Heart left ventricle (tissue), 16 donors: ENCODE data around the gene EIF4G3. TPM values are rescaled to one million over a fixed set of nuclear protein-coding genes. Genes with fewer than 3 reads are reported as not detected.
"Not testable (repeated sequence)": the region's sequence is repeated elsewhere in the genome, so short reads cannot be mapped to it uniquely, and the experiment has no call there.

Experiments
- ATAC-seq, 4 donors: fragments of 200-7000 bp; cut with Tn5 transposase; one replicate each; pipeline ENCODE4 v1.9.1; 2020 to 2022; ENCODE audit warnings: moderate library complexity in 4 of 4, mild to moderate bottlenecking in 3 of 4, moderate number of reproducible peaks in 1 of 4
- DNase-seq, 5 donors: peaks; one replicate each; pipeline ENCODE4 v3.0.0-alpha.2; 2020
- H3K27ac ChIP-seq, 12 donors: fragments of 200-600 bp; sonication (generic) in 4 of 12; one replicate each; pipeline versions ENCODE4 v1.5.0 to v1.8.0; 2016 to 2022; ENCODE audit warnings: mild to moderate bottlenecking in 2 of 12
- H3K27me3 ChIP-seq, 9 donors: fragments of 200-600 bp; sonication (generic) in 2 of 9; one replicate each; pipeline versions ENCODE4 v1.5.1 to v1.8.0; 2016 to 2022; ENCODE audit warnings: mild to moderate bottlenecking in 3 of 9
- H3K36me3 ChIP-seq, 9 donors: fragments of 200-600 bp; sonication (generic) in 2 of 9; one replicate each; pipeline versions ENCODE4 v1.5.0 to v1.8.0; 2018 to 2022; ENCODE audit warnings: mild to moderate bottlenecking in 2 of 9
- H3K4me1 ChIP-seq, 12 donors: fragments of 200-600 bp; sonication (generic) in 4 of 12; one replicate each; pipeline versions ENCODE4 v1.5.0 to v1.8.0; 2016 to 2022; ENCODE audit warnings: mild to moderate bottlenecking in 3 of 12
- H3K4me3 ChIP-seq, 12 donors: fragments of 200-600 bp; sonication (generic) in 4 of 12; one replicate each; pipeline versions ENCODE4 v1.5.0 to v1.8.0; 2017 to 2022; ENCODE audit warnings: mild to moderate bottlenecking in 9 of 12, moderate library complexity in 4 of 12
- H3K9me3 ChIP-seq, 12 donors: fragments of 200-600 bp; sonication (generic) in 4 of 12; one replicate each; pipeline versions ENCODE4 v1.5.0 to v1.8.0; 2016 to 2022; ENCODE audit warnings: mild to moderate bottlenecking in 1 of 12
- CTCF ChIP-seq, 12 donors: fragments of 200-600 bp; sonication (generic) in 4 of 12; IDR thresholded peaks; one replicate each; pipeline versions ENCODE4 v1.5.0 to v1.8.0; 2018 to 2022; ENCODE audit warnings: antibody characterized with exemption in 12 of 12, mild to moderate bottlenecking in 5 of 12
- POLR2A ChIP-seq, 2 donors: fragments of 450-650 bp; IDR thresholded peaks; one replicate each; pipeline ENCODE4 v1.6.1; 2017; ENCODE audit warnings: antibody characterized with exemption in 2 of 2, mild to moderate bottlenecking in 2 of 2, moderate library complexity in 2 of 2
- WGBS, 4 donors: extraction: QIAGEN DNeasy Blood & Tissue Kit in 2 of 4; methylation state at CpG; one replicate each; pipeline versions ENCODE4 v1.1.5 to v1.1.7; 2013 to 2018; 5-methylcytosine and 5-hydroxymethylcytosine counted together
- intact Hi-C, 10 donors: fragments of 100-400 bp; cut with DNase I; formaldehyde crosslinking; loops; one replicate each; pipeline versions ENCODE4 v1.11.1 to v1.14.2; 2022
- polyA plus RNA-seq, 2 donors: library from polyadenylated mRNA; stranded (reverse); fragments of 200-250 nt; gene quantifications; one replicate each; pipeline ENCODE4 v1.2.3, GENCODE V29; 2013
- total RNA-seq, 9 donors: library from RNA; depleted of rRNA in 2 of 9; stranded (reverse); fragments of >200 nt in 2 of 9; fragmentation: NEBNext Ultra II Directional in 3 of 9; extraction: Animal tissue kit (Norgen Biotek cat#: 25700) in 3 of 9; gene quantifications; one replicate each; pipeline versions ENCODE4 v1.1.0 to v1.2.4, GENCODE V29; 2016 to 2023
- donor health status: ischemic (EF 13 %, LVEDD 7.1; RV severe dilation, severe dysfunction).
- donor health status: healthy with polysubstance abuse.
- donor health status: DM: no; HTN: yes; CAD: no.
- donor health status: DM: no; HTN: no; CAD: no.
- donor health status: ischemic (EF 25% LVEDD 6.9; RV normal size, moderate dysfunction).
- donor health status: ischemic (EF 25% LVEDD 5.7; RV mildly dilated, moderate dysfunction).
- donor health status: healthy.
- donor health status: DM: yes; HTN: yes; CAD: no.
- donor health status: ischemic (EF 35%, LVEDD 5.7; RV mildly dilated, moderate dysfunction).
- donor health status: nonischemic (EF 11% LVEDD 7.7; RV severe dilation, severe dysfunction).
- donor health status: DM: yes; HTN: yes; CAD: no.
- donor health status: PGD.
- donor health status: ischemic (EF 29% LVEDD 5.4; RV normal size, mild dysfunction).
- donor health status: nonischemic (EF 23%, LVEDD 6.1; RV moderate dilation, normal function).

The EIF4G3 gene
- total and polyA plus RNA-seq, 11 donors: 14.6 to 49.0 (median 36.2) TPM

DNA sequence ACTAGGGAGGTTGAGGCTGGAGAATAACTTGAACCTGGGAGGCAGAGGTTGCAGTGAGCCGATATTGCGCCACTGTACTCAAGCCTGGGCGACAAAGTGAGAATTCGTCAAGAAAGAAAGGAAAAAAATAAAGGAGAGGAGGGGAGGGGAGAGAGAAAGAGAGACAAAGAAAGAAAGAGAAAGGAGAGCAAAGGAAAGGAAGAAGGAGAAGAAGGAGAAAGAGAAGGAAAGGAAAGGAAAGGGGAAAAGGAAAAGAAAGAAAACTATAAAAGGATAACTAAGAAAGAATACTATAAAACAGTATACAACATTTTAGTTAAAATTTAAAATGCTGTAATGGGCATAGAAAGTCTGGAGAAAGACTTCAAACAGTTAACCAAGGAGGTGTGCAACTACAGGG lies 33.6 kb downstream of the EIF4G3 start:
- Histone ChIP-seq H3K9me3 (no peaks in the 10 kb centered on the region), H3K27ac (no peak overlapping the region), H3K36me3 (peaks cover 0 to 29% (median 3%) of the 10 kb centered on the region in 9 donors), H3K27me3 (no peaks in the 10 kb centered on the region), H3K4me3 (no peak overlapping the region), H3K4me1 (peaks cover 0 to 19% (median 3%) of the 10 kb centered on the region in 12 donors)
- 96 to 99% (median 97%) methylated on average over 4 of the region's 4 CpGs for WGBS, 4 donors
- DNase-seq: no peak
- no peak for ATAC-seq
- intact Hi-C loops: no loop called here
- no peak for TF ChIP-seq POLR2A (IDR thresholded peaks at IDR 0.05)
- no peak for TF ChIP-seq CTCF (IDR thresholded peaks at IDR 0.05)

GRCh38 chr1:21141030-21141429 lies 35.7 kb downstream of the EIF4G3 start:
- ATAC-seq: no peak

GRCh38 chr1:21139601-21140000 lies 37.1 kb downstream of the EIF4G3 start:
- TF ChIP-seq CTCF (IDR thresholded peaks at IDR 0.05): no peak
- no peak for TF ChIP-seq POLR2A (IDR thresholded peaks at IDR 0.05)
- Histone ChIP-seq H3K36me3 (peaks cover 0 to 31% (median 9%) of the 10 kb centered on the region in 9 donors), H3K4me3 (no peak overlapping the region), H3K27me3 (no peaks in the 10 kb centered on the region), H3K4me1 (peaks cover 0 to 19% (median 3%) of the 10 kb centered on the region in 12 donors), H3K9me3 (no peaks in the 10 kb centered on the region), H3K27ac (no peak overlapping the region)
- ATAC-seq (peak; percentile 68 to 75 (median 74)), DNase-seq (peak; percentile 54 to 80 (median 68))
- intact Hi-C loops: no loop called here
- 2 to 6% (median 5%) methylated on average over 2 of the region's 2 CpGs for WGBS, 4 donors

More at GRCh38 chr1:21141030-21141429, 35.7 kb downstream of the EIF4G3 start:
- 55 to 70% (median 60%) methylated on average over 1 of the region's 1 CpG for WGBS, 4 donors
- Histone ChIP-seq H3K4me3 (no peak overlapping the region), H3K27ac (no peak overlapping the region), H3K9me3 (no peaks in the 10 kb centered on the region), H3K36me3 (peaks cover 0 to 29% (median 5%) of the 10 kb centered on the region in 9 donors), H3K27me3 (no peaks in the 10 kb centered on the region), H3K4me1 (peaks cover 0 to 19% (median 3%) of the 10 kb centered on the region in 12 donors)
- TF ChIP-seq CTCF (IDR thresholded peaks at IDR 0.05) (no peak), POLR2A (IDR thresholded peaks at IDR 0.05) (no peak)
- no peak for DNase-seq
- intact Hi-C loops: no loop called here

DNA sequence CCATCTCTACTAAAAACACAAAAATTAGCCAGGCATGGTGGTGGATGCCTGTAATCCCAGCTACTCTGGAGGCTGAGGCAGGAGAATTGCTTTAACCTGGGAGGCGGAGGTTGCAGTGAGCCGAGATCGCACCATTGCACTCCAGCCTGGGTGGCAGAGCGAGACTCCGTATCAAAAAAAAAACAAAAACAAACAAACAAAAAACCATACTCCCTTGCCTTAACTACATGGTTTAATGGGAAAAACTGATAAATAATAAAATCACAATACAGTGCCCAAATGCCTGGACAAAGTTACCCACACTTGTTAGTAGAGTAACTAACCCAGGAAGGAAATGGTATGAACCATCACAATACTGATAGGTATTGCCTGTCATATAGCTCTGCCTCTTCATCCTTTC lies 40.4 kb downstream of the EIF4G3 start:
- peaks cover 0 to 39% (median 9%) of the 10 kb centered on the region in 9 donors for H3K36me3 ChIP-seq
- WGBS, 4 donors: 97 to 100% (median 98%) methylated on average over 5 of the region's 5 CpGs

DNA sequence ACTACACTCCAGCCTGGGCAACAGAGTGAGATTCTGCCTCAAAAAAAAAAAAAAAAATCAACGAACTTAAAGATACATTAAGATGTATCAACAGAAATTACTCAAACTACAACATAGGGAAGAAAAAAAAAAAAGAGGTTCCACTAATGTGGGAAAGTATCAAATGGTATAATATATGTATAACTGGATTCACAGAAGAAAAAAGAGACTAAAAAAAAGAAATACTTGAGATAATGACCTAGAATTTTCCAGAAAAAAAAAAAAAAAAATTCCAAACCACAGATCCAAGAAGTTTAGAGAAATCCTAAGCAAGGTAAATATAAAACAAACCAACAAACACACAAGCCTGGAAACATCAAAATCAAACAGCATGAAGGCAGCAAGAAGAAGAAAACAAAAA lies 45.5 kb downstream of the EIF4G3 start:
- Histone ChIP-seq H3K4me1 (no peaks in the 10 kb centered on the region), H3K27ac (no peak overlapping the region), H3K36me3 (peaks cover 0 to 39% (median 8%) of the 10 kb centered on the region in 9 donors), H3K27me3 (no peaks in the 10 kb centered on the region), H3K9me3 (no peaks in the 10 kb centered on the region), H3K4me3 (no peak overlapping the region)
- intact Hi-C loops: no loop called here
- TF ChIP-seq POLR2A (IDR thresholded peaks at IDR 0.05): no peak
- no peak for TF ChIP-seq CTCF (IDR thresholded peaks at IDR 0.05)
- DNase-seq (no peak), ATAC-seq (no peak)
- 90 to 97% (median 96%) methylated on average over 1 of the region's 1 CpG for WGBS, 4 donors

More for the DNA sequence above, 40.4 kb downstream of the EIF4G3 start:
- H3K4me3 ChIP-seq, ATAC-seq, H3K9me3 ChIP-seq, DNase-seq, intact Hi-C loops, H3K27ac ChIP-seq, H3K27me3 ChIP-seq: not testable (repeated sequence)
- peaks cover 0 to 19% (median 3%) of the 10 kb centered on the region in 12 donors for H3K4me1 ChIP-seq
